Frontal cortex (tissue), 4 donors: ENCODE data around the gene CEP83. TPM values are rescaled to one million over a fixed set of nuclear protein-coding genes. Genes with fewer than 3 reads are reported as not detected.
"Not testable (repeated sequence)": the region's sequence is repeated elsewhere in the genome, so short reads cannot be mapped to it uniquely, and the experiment has no call there.

Experiments used
- DNase-seq, 2 donors: peaks; one replicate each; pipeline ENCODE4 v3.0.0; 2012; ENCODE audit warnings: low spot score in 2 of 2
- FAIRE-seq: peaks from 2 replicates; lab custom pipeline; 2012; peaks lifted over from hg19 to GRCh38; lab: Jason Lieb, UNC
- total RNA-seq: library from RNA; depleted of rRNA; stranded (reverse); fragments of >200 nt; gene quantifications from one replicate; pipeline ENCODE4 v1.2.3, GENCODE V29; 2014
- donor health status: control.
- donor health status: control.
- donor health status: control.

Gene CEP83
- total RNA-seq, 1 donor from 2014 or later = 22.0 TPM

DNA sequence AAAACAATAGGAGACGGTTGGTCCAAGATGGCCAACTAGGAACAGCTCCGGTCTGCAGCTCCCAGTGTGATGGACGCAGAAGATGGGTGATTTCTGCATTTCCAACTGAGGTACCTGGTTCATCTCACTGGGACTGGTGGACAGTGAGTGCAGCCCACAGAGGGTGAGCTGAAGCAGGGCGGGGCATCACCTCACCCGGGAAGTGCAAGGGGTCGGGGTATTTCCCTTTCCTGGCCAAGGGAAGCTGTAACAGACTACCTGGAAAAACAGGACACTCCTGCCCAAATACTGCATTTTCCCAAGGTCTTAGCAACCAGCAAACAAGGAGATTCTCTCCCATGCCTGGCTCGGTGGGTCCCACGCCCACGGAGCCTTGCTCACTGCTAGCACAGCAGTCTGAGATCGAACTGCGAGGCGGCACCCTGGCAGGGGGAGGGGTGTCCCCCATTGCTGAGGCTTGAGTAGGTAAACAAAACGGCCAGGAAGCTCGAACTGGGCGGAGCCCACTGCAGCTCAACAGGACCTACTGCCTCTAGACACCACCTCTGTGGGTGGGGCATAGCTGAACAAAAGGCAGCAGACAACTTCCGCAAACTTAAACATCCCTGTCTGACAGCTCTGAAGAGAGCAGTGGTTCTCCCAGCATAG, 70.1 kb downstream of the CEP83 start:
- not testable (repeated sequence) for DNase-seq, FAIRE-seq

DNA sequence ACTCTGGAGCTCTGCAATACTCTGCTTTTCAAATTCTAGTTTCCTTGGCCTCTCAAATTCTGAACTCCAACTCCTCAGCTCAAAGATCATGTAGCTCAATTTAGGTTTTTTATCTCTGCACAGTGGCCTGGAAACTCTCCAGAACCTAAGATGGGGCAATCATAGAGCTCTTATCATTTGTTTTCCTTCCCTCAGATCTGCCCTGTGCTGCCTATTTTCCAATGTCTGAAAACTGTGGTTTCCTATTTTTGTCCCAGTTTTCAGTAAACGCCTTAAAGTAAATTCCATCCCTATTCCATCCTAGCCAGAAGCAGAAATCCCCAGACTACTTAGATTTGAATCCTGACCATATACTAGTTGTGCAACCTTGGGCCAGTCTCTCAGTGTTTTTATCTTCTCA, 73.2 kb downstream of the CEP83 start:
- DNase-seq = no peak
- FAIRE-seq = no peak

GRCh38 chr12:94384030-94384429, 75.6 kb downstream of the CEP83 start:
- no peak for DNase-seq
- FAIRE-seq = no peak

DNA sequence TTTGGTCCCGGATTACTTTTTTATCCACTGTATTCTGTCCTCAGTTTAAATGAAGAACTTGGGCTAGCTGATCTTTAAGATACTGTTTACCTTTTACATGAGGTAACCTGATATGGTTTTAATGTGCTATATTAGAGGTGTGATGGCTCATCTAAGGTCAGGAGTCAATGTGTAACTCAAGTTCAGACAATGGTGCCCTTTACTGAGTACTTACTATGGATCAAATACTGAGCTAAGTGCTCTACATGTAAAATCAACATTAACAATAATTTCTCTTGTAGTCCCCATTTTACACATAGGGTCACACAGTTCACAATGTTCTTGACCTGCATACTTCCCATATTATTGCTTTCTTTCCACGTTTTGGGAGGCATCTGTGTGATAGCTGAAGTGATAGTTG, 79.2 kb downstream of the CEP83 start:
- DNase-seq (no peak), FAIRE-seq (no peak)

DNA sequence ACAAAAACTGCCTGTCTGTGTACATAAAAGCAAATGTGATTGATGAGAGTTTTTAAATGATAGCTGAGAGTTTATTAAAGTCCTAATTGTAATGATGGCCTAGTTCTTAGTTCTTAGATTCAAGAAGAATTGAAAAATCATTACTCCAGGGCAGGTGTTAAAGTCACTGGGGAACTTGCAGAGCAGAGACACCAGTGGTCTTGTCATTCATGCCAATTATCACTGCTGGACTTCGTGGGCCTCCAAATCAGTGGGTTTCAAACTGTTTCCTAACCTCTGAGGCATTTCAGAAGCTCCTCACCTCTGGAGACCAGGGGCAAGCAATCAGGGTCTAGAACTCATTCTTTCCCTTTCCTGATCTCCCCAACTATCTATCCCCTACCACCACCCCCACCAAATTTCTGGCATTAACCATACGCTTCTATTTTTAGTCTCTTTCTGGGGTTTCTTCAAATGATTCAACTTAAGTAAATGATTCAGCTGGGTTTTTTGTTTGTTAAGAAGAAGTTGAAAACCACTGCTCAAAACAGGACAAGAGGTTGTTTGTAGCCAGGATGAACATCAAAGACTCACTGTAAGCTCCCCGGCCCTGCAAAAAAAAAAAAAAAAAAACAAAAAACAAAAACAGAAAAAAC, 80.1 kb downstream of the CEP83 start:
- FAIRE-seq (no peak), DNase-seq (no peak)

DNA sequence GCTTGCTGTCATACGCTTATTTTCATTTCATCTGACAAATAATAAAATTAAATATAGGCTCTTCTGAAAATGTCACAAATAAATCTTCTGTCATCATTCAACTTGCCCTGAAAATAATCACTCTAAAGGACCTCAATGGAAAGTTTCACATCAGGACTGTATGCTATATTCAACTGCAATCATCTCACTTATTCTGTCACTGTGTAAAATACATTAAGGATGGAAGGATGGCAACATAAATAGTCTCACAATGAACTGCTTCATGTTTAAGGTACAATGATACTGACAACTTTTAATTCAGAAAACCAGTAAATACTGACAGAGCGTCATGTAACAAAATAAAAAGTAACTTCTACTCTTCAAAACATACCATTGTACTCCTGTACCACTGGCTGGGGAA, 82.1 kb downstream of the CEP83 start:
- DNase-seq = no peak

GRCh38 chr12:94374124-94374523, 85.5 kb downstream of the CEP83 start:
- no peak for DNase-seq
- FAIRE-seq = no peak

More for the DNA sequence above, 82.1 kb downstream of the CEP83 start:
- no peak for FAIRE-seq

DNA sequence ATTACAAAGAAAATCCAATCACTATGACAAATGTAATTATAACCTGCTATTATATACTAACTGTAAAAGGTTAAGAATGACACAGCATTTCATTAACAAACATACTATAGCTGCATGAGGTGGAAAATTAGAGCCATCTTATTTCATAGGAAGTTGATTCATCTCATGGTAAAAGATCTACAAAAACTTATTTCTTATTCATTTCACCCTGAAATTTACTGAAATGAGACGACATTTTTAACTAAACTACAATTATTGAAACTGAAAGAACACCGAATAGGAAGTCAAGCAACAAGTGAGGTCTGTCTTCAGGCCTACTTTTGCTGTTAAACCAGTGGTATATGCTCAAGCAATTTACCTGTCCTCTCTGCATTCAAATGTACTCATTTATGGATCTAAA, 87.2 kb downstream of the CEP83 start:
- DNase-seq (no peak), FAIRE-seq (no peak)

DNA sequence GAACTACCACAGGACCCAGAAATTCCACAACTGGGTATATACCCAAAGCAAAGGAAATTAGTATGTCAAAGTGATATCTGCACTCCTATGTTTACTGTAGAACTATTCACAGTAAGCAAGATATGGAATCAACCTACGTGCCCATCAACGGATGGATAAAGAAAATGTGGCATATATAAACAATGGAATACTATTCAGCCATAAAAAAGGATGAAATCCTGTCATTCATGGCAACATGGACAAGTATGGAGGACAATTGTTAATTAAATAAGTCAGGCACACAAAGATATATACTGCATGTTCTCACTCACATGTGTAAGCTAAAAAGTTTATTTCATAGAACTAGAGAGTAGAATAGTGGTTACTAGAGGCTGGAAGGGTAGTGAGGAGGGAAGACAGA, 97.0 kb downstream of the CEP83 start:
- FAIRE-seq (no peak), DNase-seq (no peak)

DNA sequence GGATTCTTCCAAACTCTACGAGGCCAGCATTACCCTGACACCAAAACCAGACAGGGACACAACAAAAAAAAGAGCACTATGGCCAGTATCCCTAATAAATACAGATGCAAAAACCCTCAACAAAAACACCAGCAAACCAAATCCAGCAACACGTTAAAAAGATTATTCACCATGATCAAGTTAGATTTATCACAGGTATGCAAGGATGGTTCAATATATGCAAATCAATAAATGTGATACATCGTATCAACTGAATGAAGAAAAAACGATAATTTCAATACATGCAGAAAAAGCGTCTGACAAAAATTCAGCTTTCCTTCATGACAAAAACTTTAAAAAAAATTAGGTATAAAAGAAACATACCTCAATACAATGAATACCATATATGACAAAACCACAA, 99.9 kb downstream of the CEP83 start:
- FAIRE-seq = no peak

GRCh38 chr12:94353130-94353529, 106.5 kb downstream of the CEP83 start:
- DNase-seq (no peak), FAIRE-seq (no peak)

More for the DNA sequence above, 99.9 kb downstream of the CEP83 start:
- DNase-seq = no peak

GRCh38 chr12:94340573-94340972, 119.1 kb downstream of the CEP83 start:
- DNase-seq (no peak), FAIRE-seq (no peak)

GRCh38 chr12:94338006-94338794, 121.5 kb downstream of the CEP83 start:
- DNase-seq = no peak
- FAIRE-seq = no peak

- FAIRE-seq (no peak), DNase-seq (no peak)
Observed at GRCh38 chr12:94336211-94336925, 123.3 kb downstream of the CEP83 start.

GRCh38 chr12:94333396-94333795, 126.3 kb downstream of the CEP83 start:
- no peak for FAIRE-seq

DNA sequence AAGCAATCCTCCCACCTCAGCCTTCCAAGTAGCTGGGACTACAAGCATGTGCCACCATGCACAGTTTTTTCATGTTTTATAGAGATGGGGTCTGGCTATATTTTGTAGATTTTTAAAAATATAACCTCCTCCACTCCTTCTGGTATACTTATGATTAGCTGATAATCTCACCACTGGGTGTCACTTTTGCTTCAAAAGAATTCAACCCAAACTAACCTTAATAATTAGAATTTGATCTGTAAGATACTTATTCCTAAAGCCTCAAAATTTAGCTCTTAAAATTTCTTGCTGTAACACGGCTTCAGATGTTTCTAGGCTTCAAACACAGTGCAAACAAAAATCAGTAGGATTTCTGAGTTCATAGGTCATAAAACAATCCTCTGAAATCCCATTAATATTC, 130.3 kb downstream of the CEP83 start:
- no peak for DNase-seq
- FAIRE-seq = no peak

More at GRCh38 chr12:94333396-94333795, 126.3 kb downstream of the CEP83 start:
- DNase-seq = no peak

DNA sequence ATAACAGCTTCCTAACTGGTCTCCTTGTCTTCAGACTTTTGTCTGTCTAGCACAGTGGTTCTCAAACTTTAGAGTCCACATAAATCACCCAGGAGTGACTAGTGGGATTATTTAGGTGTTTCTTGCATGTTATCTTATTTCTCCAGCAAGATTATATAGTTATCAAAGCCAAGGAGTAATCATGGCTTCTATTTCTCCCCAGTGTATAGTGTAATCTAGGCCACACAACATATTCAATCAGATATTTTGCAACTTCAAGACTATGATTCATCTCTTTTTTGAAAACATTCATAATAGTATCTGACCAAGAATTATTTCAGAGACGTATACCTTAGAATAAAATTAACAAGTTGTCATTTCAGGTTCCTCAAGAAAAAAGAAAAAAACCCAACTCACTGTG, 131.9 kb downstream of the CEP83 start:
- DNase-seq = no peak
- FAIRE-seq = no peak

DNA sequence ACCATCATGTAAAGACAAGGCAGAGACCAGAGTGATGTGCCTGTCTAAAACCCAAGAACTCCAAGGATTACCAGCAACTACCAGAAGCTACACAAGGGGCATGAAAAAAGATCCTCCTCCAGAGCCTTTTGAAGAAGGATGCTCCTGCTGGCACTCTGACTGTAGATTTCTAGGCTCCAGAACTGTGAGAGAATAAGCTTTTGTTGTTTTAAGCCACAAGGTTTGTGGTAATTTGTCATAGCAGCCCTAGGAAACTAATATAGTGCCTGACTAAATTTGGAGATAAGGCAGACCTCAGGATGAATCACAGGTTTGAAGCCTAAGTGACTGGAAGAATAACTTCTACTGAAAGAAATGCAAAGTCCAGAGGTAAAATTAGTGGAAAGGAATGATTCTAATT, 132.9 kb downstream of the CEP83 start:
- FAIRE-seq (no peak), DNase-seq (no peak)

GRCh38 chr12:94326234-94326633, 133.4 kb downstream of the CEP83 start:
- DNase-seq = no peak
- FAIRE-seq = no peak

GRCh38 chr12:94322346-94322745, 137.3 kb downstream of the CEP83 start:
- DNase-seq (no peak), FAIRE-seq (no peak)
